ENCODE results near the gene ETV3.

- TF ChIP-seq EP300 (IDR thresholded peaks at IDR 0.05; ENCODE audit: low read depth), result no peak
- TF ChIP-seq CTCF (IDR thresholded peaks at IDR 0.05), result no peak
- no peak for TF ChIP-seq POLR2AphosphoS5 (IDR thresholded peaks at IDR 0.05)
- no peak for TF ChIP-seq POLR2A (IDR thresholded peaks at IDR 0.05)
Observed at GRCh38 chr1:157176591-157177121, 38.5 kb upstream of the ETV3 start.
